ENCODE data around the gene POLR2C.
"Not testable (repeated sequence)": the region's sequence is repeated elsewhere in the genome, so short reads cannot be mapped to it uniquely, and the experiment has no call there.

- TF ChIP-seq CTCF, POLR2A, POLR2AphosphoS5 (IDR thresholded peaks at IDR 0.05): not testable (repeated sequence)
Observed at GRCh38 chr16:57439947-57440346, 22.5 kb upstream of the POLR2C start.
